Fibroblast of villous mesenchyme (primary cell): Measurements from ENCODE around the gene MAD1L1. TPM values are rescaled to one million over a fixed set of nuclear protein-coding genes. Genes with fewer than 3 reads are reported as not detected.

Experiments
- DNase-seq: peaks from one replicate; pipeline ENCODE4 v3.0.0-alpha.2; 2010; ENCODE audit warnings: low read depth
- H3K4me3 ChIP-seq: 2 replicates; pipeline ENCODE4 v1.5.1; 2011; ENCODE audit warnings: low read depth, mild to moderate bottlenecking, low read length
- CTCF ChIP-seq: IDR thresholded peaks from 2 replicates; pipeline ENCODE4 v1.5.1; 2012; ENCODE audit warnings: low read depth, mild to moderate bottlenecking, low read length; ENCODE audit not compliant: insufficient read depth
- total RNA-seq: library from RNA; depleted of rRNA; stranded (reverse); fragments of >200 nt; gene quantifications from 2 replicates; pipeline ENCODE4 v1.2.3, GENCODE V29; 2012

Gene MAD1L1
- total RNA-seq, 1 donor, result 43.6 TPM

GRCh38 chr7:1850111-1850975 is 382.4 kb downstream of the MAD1L1 start:
- no peak overlapping the region for H3K4me3 ChIP-seq
- DNase-seq, result no peak
- TF ChIP-seq CTCF, result no peak

- no peak for TF ChIP-seq CTCF
- no peak overlapping the region for H3K4me3 ChIP-seq
- DNase-seq, result no peak
These were observed 383.2 kb downstream of the MAD1L1 start for GRCh38 chr7:1849351-1850041.

- DNase-seq, result no peak
- no peak for TF ChIP-seq CTCF
- H3K4me3 ChIP-seq, result no peak overlapping the region
These were observed 383.8 kb downstream of the MAD1L1 start for GRCh38 chr7:1848911-1849311.

GRCh38 chr7:1848013-1848640 is 384.6 kb downstream of the MAD1L1 start:
- no peak overlapping the region for H3K4me3 ChIP-seq
- TF ChIP-seq CTCF, result no peak
- DNase-seq, result no peak

- DNase-seq, result no peak
- no peak overlapping the region for H3K4me3 ChIP-seq
- no peak for TF ChIP-seq CTCF
These were observed 385.3 kb downstream of the MAD1L1 start for GRCh38 chr7:1847260-1848001.

GRCh38 chr7:1846331-1847065 is 386.2 kb downstream of the MAD1L1 start:
- no peak overlapping the region for H3K4me3 ChIP-seq
- no peak for TF ChIP-seq CTCF
- DNase-seq, result no peak
